PC-3 (cell line): ENCODE results near the gene STYXL2. TPM values are rescaled to one million over a fixed set of nuclear protein-coding genes. Genes with fewer than 3 reads are reported as not detected.

Source experiments
- ATAC-seq: fragments of 200-7000 bp; cut with Tn5 transposase; 2 replicates; pipeline ENCODE4 v1.9.1; 2020; ENCODE audit warnings: mild to moderate bottlenecking, moderate library complexity
- BruUV-seq: library from RNA; stranded (reverse); fragments of 400-500 nt; replicated peaks from 2 replicates; lab custom pipeline; 2021; lab: Mats Ljungman, UMichigan
- CTCF ChIA-PET: fragments of 300-600 bp; sonication (Branson Sonifier 250); formaldehyde crosslinking; loops from one replicate; lab custom pipeline; 2022; ENCODE audit warnings: antibody characterized with exemption; lab: Charles Lee
- POLR2A ChIA-PET: fragments of 300-600 bp; sonication (Branson Sonifier 250); formaldehyde crosslinking; loops from one replicate; lab custom pipeline; 2022; ENCODE audit warnings: antibody characterized with exemption; ENCODE audit not compliant: unreplicated experiment; lab: Charles Lee
- DNase-seq: peaks from one replicate; pipeline ENCODE4 v3.0.0-alpha.2; 2015
- H2AFZ ChIP-seq: fragments of 300-600 bp; sonication (generic); 2 replicates; pipeline ENCODE4 v1.6.0; 2016; ENCODE audit warnings: antibody characterized with exemption, low read length
- H3F3A ChIP-seq: fragments of 300-600 bp; sonication (generic); one replicate; pipeline ENCODE4 v1.6.0; 2017; ENCODE audit warnings: antibody characterized with exemption, low read length, control low read depth, mild to moderate bottlenecking; ENCODE audit not compliant: unreplicated experiment
- H3K27ac ChIP-seq: fragments of 300-600 bp; sonication (generic); 2 replicates; pipeline ENCODE4 v1.5.1; 2016; ENCODE audit warnings: mild to moderate bottlenecking, low read length
- H3K27me3 ChIP-seq: fragments of 300-600 bp; sonication (generic); 2 replicates; pipeline ENCODE4 v1.6.1; 2016; ENCODE audit warnings: low read length, mixed read lengths
- H3K36me3 ChIP-seq: fragments of 300-600 bp; sonication (generic); 2 replicates; pipeline ENCODE4 v1.6.1; 2016; ENCODE audit warnings: low read depth, mixed run types, low read length, mixed read lengths
- H3K4me1 ChIP-seq: fragments of 300-600 bp; sonication (generic); 2 replicates; pipeline ENCODE4 v1.5.1; 2016; ENCODE audit warnings: low read length; ENCODE audit not compliant: insufficient read depth
- H3K4me2 ChIP-seq: fragments of 300-600 bp; sonication (generic); 2 replicates; pipeline ENCODE4 v1.6.0; 2016; ENCODE audit warnings: low read length
- H3K4me3 ChIP-seq: fragments of 300-600 bp; sonication (generic); 2 replicates; pipeline ENCODE4 v1.5.1; 2016; ENCODE audit warnings: mild to moderate bottlenecking, low read length, mixed read lengths
- H3K79me2 ChIP-seq: fragments of 300-600 bp; sonication (generic); 2 replicates; pipeline ENCODE4 v1.6.1; 2017; ENCODE audit warnings: low read length, mixed read lengths
- H3K9ac ChIP-seq: fragments of 300-600 bp; sonication (generic); 2 replicates; pipeline ENCODE4 v1.6.0; 2016; ENCODE audit warnings: mild to moderate bottlenecking, low read length
- H3K9me2 ChIP-seq: fragments of 300-600 bp; sonication (generic); replicated peaks from 2 replicates; pipeline ENCODE4 v1.6.1; 2016; ENCODE audit warnings: mixed run types, low read length, mixed read lengths
- H3K9me3 ChIP-seq: fragments of 300-600 bp; sonication (generic); 2 replicates; pipeline ENCODE4 v1.6.1; 2016; ENCODE audit warnings: low read length, mixed read lengths
- H4K20me1 ChIP-seq: fragments of 300-600 bp; sonication (generic); 2 replicates; pipeline ENCODE4 v1.6.1; 2016; ENCODE audit warnings: low read length, mixed read lengths
- EZH2 ChIP-seq: fragments of 300-600 bp; sonication (generic); IDR thresholded peaks from one replicate; pipeline ENCODE4 v1.6.1; 2017; ENCODE audit warnings: antibody characterized with exemption, mild to moderate bottlenecking, low read length; ENCODE audit not compliant: unreplicated experiment
- EZH2phosphoT487 ChIP-seq: fragments of 300-600 bp; sonication (generic); IDR thresholded peaks from 2 replicates; pipeline ENCODE4 v1.6.1; 2018; ENCODE audit warnings: mild to moderate bottlenecking, antibody characterized with exemption, low read length, borderline replicate concordance
- intact Hi-C: fragments of 100-400 bp; cut with micrococcal nuclease; formaldehyde crosslinking; loops from 2 replicates; pipeline ENCODE4 v1.9.0; 2023
- total RNA-seq: library from RNA; depleted of rRNA; stranded (reverse); fragments of >200 nt; gene quantifications from 2 replicates; pipeline ENCODE4 v1.2.3, GENCODE V29; 2014
- TF ChIP-seq, protein P1 (sequence below): fragments of 300-600 bp; sonication (generic); conservative IDR thresholded peaks from 2 replicates; pipeline ENCODE4 v1.5.1; 2017; ENCODE audit warnings: antibody characterized with exemption, low read depth, mild to moderate bottlenecking, low read length

Gene STYXL2
- total RNA-seq, 1 experiment from 2014 or later, result not detected

DNA sequence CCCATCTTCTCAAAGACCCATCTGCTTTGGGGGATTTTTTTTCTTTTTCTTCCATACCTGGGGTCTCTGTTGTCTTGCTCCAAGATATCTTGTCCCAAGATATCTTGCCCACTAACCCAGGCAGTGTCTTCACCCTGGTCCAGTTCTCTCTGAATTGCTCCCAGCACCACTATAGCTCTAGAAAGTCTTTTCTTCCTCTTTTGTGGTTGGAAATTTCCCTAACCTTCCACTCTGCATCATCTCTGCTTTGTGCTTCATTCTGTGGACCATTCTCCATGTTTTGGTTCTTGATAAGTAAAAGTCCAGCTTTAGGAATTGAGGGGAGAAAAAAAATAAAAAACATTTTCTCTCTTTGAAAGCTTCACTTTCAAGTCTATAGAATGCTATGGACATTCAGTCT is 20.9 kb downstream of the STYXL2 start:
- no peak overlapping the region for H3K4me2 ChIP-seq
- no peak overlapping the region for H3K9ac ChIP-seq
- POLR2A ChIA-PET, result no interaction called here
- TF ChIP-seq EZH2phosphoT487, result no peak
- TF ChIP-seq, protein P1, sequence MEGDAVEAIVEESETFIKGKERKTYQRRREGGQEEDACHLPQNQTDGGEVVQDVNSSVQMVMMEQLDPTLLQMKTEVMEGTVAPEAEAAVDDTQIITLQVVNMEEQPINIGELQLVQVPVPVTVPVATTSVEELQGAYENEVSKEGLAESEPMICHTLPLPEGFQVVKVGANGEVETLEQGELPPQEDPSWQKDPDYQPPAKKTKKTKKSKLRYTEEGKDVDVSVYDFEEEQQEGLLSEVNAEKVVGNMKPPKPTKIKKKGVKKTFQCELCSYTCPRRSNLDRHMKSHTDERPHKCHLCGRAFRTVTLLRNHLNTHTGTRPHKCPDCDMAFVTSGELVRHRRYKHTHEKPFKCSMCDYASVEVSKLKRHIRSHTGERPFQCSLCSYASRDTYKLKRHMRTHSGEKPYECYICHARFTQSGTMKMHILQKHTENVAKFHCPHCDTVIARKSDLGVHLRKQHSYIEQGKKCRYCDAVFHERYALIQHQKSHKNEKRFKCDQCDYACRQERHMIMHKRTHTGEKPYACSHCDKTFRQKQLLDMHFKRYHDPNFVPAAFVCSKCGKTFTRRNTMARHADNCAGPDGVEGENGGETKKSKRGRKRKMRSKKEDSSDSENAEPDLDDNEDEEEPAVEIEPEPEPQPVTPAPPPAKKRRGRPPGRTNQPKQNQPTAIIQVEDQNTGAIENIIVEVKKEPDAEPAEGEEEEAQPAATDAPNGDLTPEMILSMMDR, result no peak
- TF ChIP-seq EZH2, result no peak
- H3K27me3 ChIP-seq, result no peaks in the 10 kb centered on the region
- H2AFZ ChIP-seq, result no peak overlapping the region
- no peaks in the 10 kb centered on the region for H3K36me3 ChIP-seq
- CTCF ChIA-PET, result interaction anchor here (0.5 kb wide), 1 partner anchor 10 kb away, joined by 16 read pairs; no protein-coding TSS in a partner anchor
- H4K20me1 ChIP-seq, result no peaks in the 10 kb centered on the region
- no peaks in the 10 kb centered on the region for H3F3A ChIP-seq
- peaks cover 5% of the 10 kb centered on the region for H3K4me1 ChIP-seq
- BruUV-seq, result no TSS peak
- intact Hi-C loops, result no loop called here
- H3K27ac ChIP-seq, result no peak overlapping the region
- ATAC-seq (no peak), DNase-seq (no peak)
- no peaks in the 10 kb centered on the region for H3K9me2 ChIP-seq
- H3K79me2 ChIP-seq, result no peaks in the 10 kb centered on the region
- H3K4me3 ChIP-seq, result no peak overlapping the region
- H3K9me3 ChIP-seq, result no peaks in the 10 kb centered on the region

DNA sequence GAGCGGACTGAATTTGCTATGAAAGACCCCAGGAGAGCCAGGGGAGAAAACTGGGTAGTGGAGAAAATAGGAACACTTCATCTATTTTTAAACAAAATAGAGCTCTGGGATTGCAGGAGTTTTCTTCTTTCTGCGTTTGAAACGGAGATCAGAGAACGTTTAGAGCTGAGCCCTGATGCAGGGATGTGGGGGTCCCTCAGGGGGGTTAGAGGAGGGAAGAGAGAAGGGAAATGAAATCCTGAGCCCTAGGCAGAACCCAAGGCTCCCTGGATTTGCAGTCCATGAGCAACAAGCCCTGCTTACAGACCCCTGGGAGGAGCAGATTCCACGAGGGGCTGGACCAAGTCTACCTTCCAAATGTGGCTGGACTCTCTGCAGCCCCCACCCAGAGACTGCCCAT is 21.8 kb downstream of the STYXL2 start:
- Histone ChIP-seq H3K9me2 (no peaks in the 10 kb centered on the region), H3K27me3 (no peaks in the 10 kb centered on the region), H3K36me3 (no peaks in the 10 kb centered on the region), H3K4me1 (no peaks in the 10 kb centered on the region), H4K20me1 (no peaks in the 10 kb centered on the region), H3K79me2 (no peaks in the 10 kb centered on the region), H2AFZ (no peak overlapping the region), H3K9me3 (no peaks in the 10 kb centered on the region), H3K4me3 (no peak overlapping the region), H3K9ac (no peak overlapping the region), H3F3A (no peaks in the 10 kb centered on the region), H3K4me2 (no peak overlapping the region), H3K27ac (no peak overlapping the region)
- DNase-seq (no peak), ATAC-seq (no peak)
- intact Hi-C loops, result no loop called here
- TF ChIP-seq, protein P1, result no peak
- TF ChIP-seq EZH2 (no peak), EZH2phosphoT487 (no peak)
- BruUV-seq, result no TSS peak
- ChIA-PET POLR2A (no interaction called here), CTCF (no interaction called here)

DNA sequence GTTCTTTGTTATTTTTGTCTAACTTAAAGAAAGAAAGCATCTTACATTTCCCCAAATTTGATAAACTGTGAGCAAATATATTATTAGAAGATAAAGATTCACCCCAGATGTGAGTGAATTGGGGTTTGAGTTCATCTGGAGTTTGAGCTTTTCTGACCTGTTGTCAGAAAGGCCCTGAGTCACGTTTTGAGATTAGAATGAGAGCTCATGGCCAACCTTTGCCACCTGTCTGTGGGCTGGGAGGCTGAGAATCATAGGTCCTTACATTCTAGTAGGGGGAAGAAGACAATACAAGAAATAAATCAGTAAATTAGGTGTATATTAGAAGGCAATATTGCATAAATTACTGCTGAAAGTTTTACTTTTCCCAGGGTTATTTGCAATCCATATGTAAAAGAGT is 22.3 kb downstream of the STYXL2 start:
- H3K27ac ChIP-seq, result no peak overlapping the region
- H3K9me3 ChIP-seq, result no peaks in the 10 kb centered on the region
- ChIA-PET POLR2A (no interaction called here), CTCF (interaction anchor here (0.6 kb wide), 1 partner anchor 104 kb away, joined by 6 read pairs; the partner anchor contains the start of gene POU2F1)
- H3K27me3 ChIP-seq, result no peaks in the 10 kb centered on the region
- no peak overlapping the region for H3K4me2 ChIP-seq
- ATAC-seq (no peak), DNase-seq (no peak)
- H3K4me3 ChIP-seq, result no peak overlapping the region
- H3K4me1 ChIP-seq, result no peaks in the 10 kb centered on the region
- intact Hi-C loops, result no loop called here
- H3K79me2 ChIP-seq, result no peaks in the 10 kb centered on the region
- no peak overlapping the region for H3K9ac ChIP-seq
- no peaks in the 10 kb centered on the region for H4K20me1 ChIP-seq
- H2AFZ ChIP-seq, result no peak overlapping the region
- no TSS peak for BruUV-seq
- H3K36me3 ChIP-seq, result no peaks in the 10 kb centered on the region
- TF ChIP-seq, protein P1, result no peak
- TF ChIP-seq EZH2, result no peak
- no peak for TF ChIP-seq EZH2phosphoT487
- no peaks in the 10 kb centered on the region for H3F3A ChIP-seq
- no peaks in the 10 kb centered on the region for H3K9me2 ChIP-seq
